Measurements from ENCODE around the gene IGSF21.

Gene IGSF21

GRCh38 chr1:18175051-18175450, 67.5 kb downstream of the IGSF21 start:
- DNase-seq (ENCODE audit: low read depth) = no peak
- no peak for TF ChIP-seq CTCF (conservative IDR thresholded peaks at IDR 0.05; ENCODE audit: low read depth, low read length)
- no peak overlapping the region for H3K4me3 ChIP-seq (ENCODE audit: low read length)

GRCh38 chr1:18175530-18176377, 68.2 kb downstream of the IGSF21 start:
- H3K4me3 ChIP-seq (ENCODE audit: low read length) = no peak overlapping the region
- TF ChIP-seq CTCF (conservative IDR thresholded peaks at IDR 0.05; ENCODE audit: low read depth, low read length) = no peak
- DNase-seq (ENCODE audit: low read depth) = no peak

- TF ChIP-seq CTCF (conservative IDR thresholded peaks at IDR 0.05; ENCODE audit: low read depth, low read length) = no peak
- no peak overlapping the region for H3K4me3 ChIP-seq (ENCODE audit: low read length)
- no peak for DNase-seq (ENCODE audit: low read depth)
Measured at GRCh38 chr1:18176619-18177018, 69.0 kb downstream of the IGSF21 start.

GRCh38 chr1:18178111-18178510, 70.5 kb downstream of the IGSF21 start:
- DNase-seq (ENCODE audit: low read depth) = no peak

GRCh38 chr1:18179009-18179408, 71.4 kb downstream of the IGSF21 start:
- no peak overlapping the region for H3K4me3 ChIP-seq (ENCODE audit: low read length)
- DNase-seq (ENCODE audit: low read depth) = no peak
- no peak for TF ChIP-seq CTCF (conservative IDR thresholded peaks at IDR 0.05; ENCODE audit: low read depth, low read length)

More at GRCh38 chr1:18178111-18178510, 70.5 kb downstream of the IGSF21 start:
- no peak for TF ChIP-seq CTCF (conservative IDR thresholded peaks at IDR 0.05; ENCODE audit: low read depth, low read length)
- H3K4me3 ChIP-seq (ENCODE audit: low read length) = no peak overlapping the region

GRCh38 chr1:18182398-18183160, 75.0 kb downstream of the IGSF21 start:
- DNase-seq (ENCODE audit: low read depth) = peak; percentile 2
- TF ChIP-seq CTCF (conservative IDR thresholded peaks at IDR 0.05; ENCODE audit: low read depth, low read length) = no peak

More at GRCh38 chr1:18182398-18183160, 75.0 kb downstream of the IGSF21 start:
- no peak overlapping the region for H3K4me3 ChIP-seq (ENCODE audit: low read length)

All from retinal pigment epithelial cell (primary cell).